GM13977 (cell line): ENCODE measurements around the gene TMEM232.

ENCODE experiments used
- DNase-seq: peaks from one replicate; pipeline ENCODE4 v3.0.0; 2012; ENCODE audit warnings: low spot score
- CTCF ChIP-seq: IDR thresholded peaks from 2 replicates; pipeline ENCODE4 v1.5.1; 2012; ENCODE audit warnings: mild to moderate bottlenecking, control low read depth; ENCODE audit not compliant: insufficient read depth; ENCODE audit errors: extremely low read depth, missing control alignments
- in situ Hi-C: fragments of 300-500 bp; cut with MboI; formaldehyde crosslinking; loops from one replicate; pipeline ENCODE4 v1.12.0; 2022; ENCODE audit warnings: low sequenced_read_pairs, low pct_unique_long_range_greater_than_20kb, mixed read lengths, inconsistent platforms; ENCODE audit not compliant: unreplicated experiment

The TMEM232 gene

GRCh38 chr5:110611817-110612216 lies 114.7 kb downstream of the TMEM232 start:
- no peak for DNase-seq
- in situ Hi-C loops = no loop called here
- no peak for TF ChIP-seq CTCF

- in situ Hi-C loops = no loop called here
- TF ChIP-seq CTCF = no peak
Measured at GRCh38 chr5:110594866-110595265, 131.6 kb downstream of the TMEM232 start.

GRCh38 chr5:110590187-110590586 lies 136.3 kb downstream of the TMEM232 start:
- in situ Hi-C loops = no loop called here
- TF ChIP-seq CTCF = peak; percentile 37
- no peak for DNase-seq

More at GRCh38 chr5:110594866-110595265, 131.6 kb downstream of the TMEM232 start:
- no peak for DNase-seq

GRCh38 chr5:110588286-110588980 lies 138.0 kb downstream of the TMEM232 start:
- no peak for TF ChIP-seq CTCF
- in situ Hi-C loops = no loop called here
- no peak for DNase-seq

- in situ Hi-C loops = no loop called here
Measured at GRCh38 chr5:110580625-110581024, 145.8 kb downstream of the TMEM232 start.

GRCh38 chr5:110572729-110573128 lies 153.7 kb downstream of the TMEM232 start:
- DNase-seq = no peak
- in situ Hi-C loops = no loop called here
- no peak for TF ChIP-seq CTCF

More at GRCh38 chr5:110580625-110581024, 145.8 kb downstream of the TMEM232 start:
- DNase-seq = no peak
- TF ChIP-seq CTCF = no peak
